ENCODE data around the gene TUT4.

TUT4 gene

DNA sequence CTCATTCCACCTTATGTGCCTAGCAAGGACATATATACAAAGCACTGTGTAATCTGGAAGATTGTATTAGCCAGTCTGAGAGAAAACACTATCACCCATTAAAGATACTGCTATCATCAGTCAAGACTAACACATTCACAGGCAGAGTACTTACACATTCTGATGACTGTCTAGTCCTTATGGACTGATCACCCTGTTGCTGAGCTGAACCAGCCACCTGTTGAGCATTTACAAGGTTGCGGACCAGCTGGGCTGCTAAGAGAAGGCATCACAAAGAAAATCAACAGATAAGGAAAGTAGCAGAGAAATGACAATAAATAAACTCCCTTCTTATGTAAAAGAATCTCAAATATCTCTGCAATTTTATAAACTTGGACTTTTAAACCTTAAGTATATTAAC is 117.7 kb downstream of the TUT4 start:
- TF ChIP-seq, protein P1, sequence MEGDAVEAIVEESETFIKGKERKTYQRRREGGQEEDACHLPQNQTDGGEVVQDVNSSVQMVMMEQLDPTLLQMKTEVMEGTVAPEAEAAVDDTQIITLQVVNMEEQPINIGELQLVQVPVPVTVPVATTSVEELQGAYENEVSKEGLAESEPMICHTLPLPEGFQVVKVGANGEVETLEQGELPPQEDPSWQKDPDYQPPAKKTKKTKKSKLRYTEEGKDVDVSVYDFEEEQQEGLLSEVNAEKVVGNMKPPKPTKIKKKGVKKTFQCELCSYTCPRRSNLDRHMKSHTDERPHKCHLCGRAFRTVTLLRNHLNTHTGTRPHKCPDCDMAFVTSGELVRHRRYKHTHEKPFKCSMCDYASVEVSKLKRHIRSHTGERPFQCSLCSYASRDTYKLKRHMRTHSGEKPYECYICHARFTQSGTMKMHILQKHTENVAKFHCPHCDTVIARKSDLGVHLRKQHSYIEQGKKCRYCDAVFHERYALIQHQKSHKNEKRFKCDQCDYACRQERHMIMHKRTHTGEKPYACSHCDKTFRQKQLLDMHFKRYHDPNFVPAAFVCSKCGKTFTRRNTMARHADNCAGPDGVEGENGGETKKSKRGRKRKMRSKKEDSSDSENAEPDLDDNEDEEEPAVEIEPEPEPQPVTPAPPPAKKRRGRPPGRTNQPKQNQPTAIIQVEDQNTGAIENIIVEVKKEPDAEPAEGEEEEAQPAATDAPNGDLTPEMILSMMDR (IDR thresholded peaks at IDR 0.05; ENCODE audit: low read depth, low read length, missing control alignments): no peak
- H3K4me3 ChIP-seq (ENCODE audit: low read depth, low read length): no peak overlapping the region
- no peak for DNase-seq (ENCODE audit: low read depth)

DNA sequence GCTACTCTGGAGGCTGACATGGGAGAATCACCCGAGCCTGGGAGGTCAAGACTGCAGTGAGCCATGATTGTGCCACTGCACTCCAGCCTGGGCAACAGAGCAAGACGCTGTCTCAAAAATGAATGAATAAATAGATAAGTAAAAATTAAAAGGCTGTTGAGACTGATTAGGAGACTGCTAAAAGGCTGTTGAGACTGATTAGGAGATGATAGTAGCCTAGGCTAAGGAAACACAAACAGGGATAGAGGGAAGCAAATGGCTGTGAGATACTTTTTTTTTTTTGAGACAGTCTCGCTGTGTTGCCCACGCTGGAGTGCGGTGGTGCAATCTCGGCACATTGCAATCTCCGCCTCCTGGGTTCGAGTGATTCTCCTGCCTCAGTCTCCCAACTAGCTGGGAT is 120.1 kb downstream of the TUT4 start:
- TF ChIP-seq, protein P1 (IDR thresholded peaks at IDR 0.05; ENCODE audit: low read depth, low read length, missing control alignments): no peak
- no peak overlapping the region for H3K4me3 ChIP-seq (ENCODE audit: low read depth, low read length)
- no peak for DNase-seq (ENCODE audit: low read depth)

DNA sequence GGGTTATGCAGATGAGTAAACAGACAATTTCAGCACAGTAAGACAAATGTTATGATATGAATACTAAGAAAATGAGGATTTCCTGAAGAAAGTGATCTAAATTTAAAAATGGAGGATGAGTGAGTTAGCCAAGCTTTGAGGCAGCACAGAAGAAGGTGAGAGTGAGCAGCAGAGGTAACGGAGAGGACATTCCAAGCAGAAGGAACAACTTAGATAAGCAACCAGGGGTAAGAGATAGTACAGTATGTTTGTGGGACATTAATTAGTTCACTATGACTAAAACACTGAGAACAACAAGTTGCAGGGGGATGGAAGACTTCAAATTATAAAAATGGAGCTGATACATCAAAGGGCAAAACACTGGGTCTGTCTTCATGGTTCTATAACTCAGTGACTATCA is 125.7 kb downstream of the TUT4 start:
- no peak for DNase-seq (ENCODE audit: low read depth)
- TF ChIP-seq, protein P1 (IDR thresholded peaks at IDR 0.05; ENCODE audit: low read depth, low read length, missing control alignments): no peak
- H3K4me3 ChIP-seq (ENCODE audit: low read depth, low read length): no peak overlapping the region

DNA sequence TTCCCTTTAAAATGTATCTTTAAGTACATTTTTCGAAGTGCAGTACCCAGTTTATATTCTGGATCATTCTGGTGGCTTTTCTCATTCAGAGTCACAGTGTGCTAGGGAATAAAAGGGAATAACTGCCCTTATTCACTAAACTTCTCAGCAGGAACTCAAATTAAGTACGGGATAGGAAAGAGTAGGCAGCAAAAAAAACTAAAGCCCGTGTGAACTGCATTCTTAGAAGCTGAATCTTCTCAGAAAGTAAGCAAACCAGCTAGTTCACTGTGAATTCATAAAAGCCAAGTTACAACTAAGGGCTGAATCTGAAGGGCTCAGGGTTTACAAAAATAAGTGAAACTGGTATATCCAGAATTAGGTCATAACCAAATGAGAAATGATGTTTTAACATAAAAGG is 126.5 kb downstream of the TUT4 start:
- no peak for DNase-seq (ENCODE audit: low read depth)
- H3K4me3 ChIP-seq (ENCODE audit: low read depth, low read length): no peak overlapping the region
- TF ChIP-seq, protein P1 (IDR thresholded peaks at IDR 0.05; ENCODE audit: low read depth, low read length, missing control alignments): no peak

DNA sequence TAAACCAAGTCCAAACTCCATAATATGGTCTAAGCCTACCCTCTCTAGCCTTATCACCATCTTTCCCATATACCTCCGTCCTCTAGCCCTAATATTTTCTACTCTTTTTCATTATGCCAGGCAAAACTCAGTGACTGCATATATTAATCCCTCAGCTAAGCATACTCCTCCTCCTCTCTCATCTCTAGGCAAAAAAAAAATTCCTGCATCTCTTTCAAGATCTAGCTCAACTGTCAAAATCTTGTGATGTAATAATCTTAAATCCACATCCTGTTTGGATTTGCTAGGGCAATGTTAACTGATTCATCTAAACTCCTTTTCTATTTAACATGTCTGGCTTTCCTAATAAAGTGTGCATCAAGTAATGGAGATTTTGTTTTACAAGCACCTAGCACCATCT is 128.1 kb downstream of the TUT4 start:
- H3K4me3 ChIP-seq (ENCODE audit: low read depth, low read length): no peak overlapping the region
- no peak for DNase-seq (ENCODE audit: low read depth)
- TF ChIP-seq, protein P1 (IDR thresholded peaks at IDR 0.05; ENCODE audit: low read depth, low read length, missing control alignments): no peak

DNA sequence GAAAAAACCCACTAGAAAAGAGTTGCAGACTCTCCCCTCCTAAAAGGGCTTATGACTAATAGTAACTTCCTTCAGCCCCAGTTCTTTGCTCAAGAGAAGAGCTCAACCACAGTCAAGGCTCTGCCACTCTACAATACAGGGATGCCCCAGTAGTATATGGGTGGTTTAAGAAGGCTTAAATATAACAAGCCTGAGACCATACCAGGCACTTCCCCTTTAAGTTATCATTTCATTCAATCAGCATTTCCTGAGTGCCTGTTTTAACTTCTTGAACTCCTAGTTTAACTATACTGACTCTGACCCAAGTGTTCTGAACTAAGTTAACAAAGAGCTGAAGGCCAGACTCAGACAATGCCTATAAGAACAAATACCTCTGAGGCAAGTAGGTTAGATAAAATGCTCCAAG is 128.7 kb downstream of the TUT4 start:
- DNase-seq (ENCODE audit: low read depth): no peak
- TF ChIP-seq, protein P1 (IDR thresholded peaks at IDR 0.05; ENCODE audit: low read depth, low read length, missing control alignments): no peak
- no peak overlapping the region for H3K4me3 ChIP-seq (ENCODE audit: low read depth, low read length)

DNA sequence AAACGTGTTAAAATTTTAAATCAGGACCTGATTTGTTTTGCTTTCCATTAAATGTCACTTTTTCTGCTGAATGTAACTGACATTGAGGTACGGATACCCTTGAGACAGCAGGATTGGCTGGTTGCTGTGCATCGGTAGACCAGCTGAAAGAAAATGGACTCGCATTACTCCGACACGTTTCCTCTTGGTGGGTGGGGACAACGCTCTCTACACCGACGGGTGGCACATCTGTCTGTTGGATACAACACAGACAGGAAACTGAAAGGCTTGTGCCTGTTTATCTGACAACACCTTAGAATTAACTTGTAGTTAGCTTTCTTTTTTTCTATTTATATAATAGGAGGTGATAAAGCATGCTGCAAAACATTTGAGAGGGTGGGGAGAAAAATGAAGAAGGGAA is 129.1 kb downstream of the TUT4 start:
- no peak for DNase-seq (ENCODE audit: low read depth)
- TF ChIP-seq, protein P1 (IDR thresholded peaks at IDR 0.05; ENCODE audit: low read depth, low read length, missing control alignments): no peak
- no peak overlapping the region for H3K4me3 ChIP-seq (ENCODE audit: low read depth, low read length)
